Measurements from ENCODE around the gene XKR8.

XKR8 gene

DNA sequence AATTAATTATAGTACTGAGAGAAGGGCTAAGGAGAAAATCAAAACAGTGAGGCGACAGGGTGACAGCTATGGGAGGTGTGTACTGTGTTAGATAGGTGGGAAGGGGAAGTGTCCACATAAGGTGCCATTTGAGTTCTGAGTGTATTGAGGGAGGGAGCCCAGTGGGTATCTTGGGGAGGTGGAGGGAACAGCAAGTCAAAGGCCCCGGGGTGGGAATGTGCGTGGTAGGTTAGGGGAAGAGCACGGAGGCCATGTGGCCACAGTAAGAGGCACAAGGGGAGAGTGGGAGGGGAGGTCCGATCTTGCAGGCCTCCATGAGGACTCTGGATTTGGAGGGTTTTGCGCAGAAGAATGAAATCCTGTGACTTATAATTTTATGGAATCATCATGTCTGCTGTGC lies 3.0 kb upstream of the XKR8 start:
- DNase-seq (ENCODE audit: low read depth) = no peak

DNA sequence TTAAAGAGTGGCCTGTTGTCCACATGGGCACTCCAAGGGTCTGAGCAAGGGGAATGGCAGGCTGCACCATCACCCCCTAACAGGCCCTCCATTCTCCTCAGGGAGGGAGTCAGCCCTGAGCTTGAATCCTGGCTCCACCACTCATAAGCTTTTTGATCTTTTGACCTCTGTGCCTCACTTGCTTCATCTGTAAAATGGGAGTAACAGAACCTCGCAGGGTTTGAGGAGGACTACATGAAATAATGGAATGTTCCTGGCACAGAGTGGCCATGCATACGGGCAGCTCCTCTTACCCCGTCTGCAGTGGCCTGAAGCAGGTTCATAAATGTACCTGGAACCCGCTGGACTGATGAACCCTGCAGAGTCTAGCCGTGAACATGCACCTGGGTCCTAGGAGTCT lies 2.1 kb upstream of the XKR8 start:
- no peak for DNase-seq (ENCODE audit: low read depth)

DNA sequence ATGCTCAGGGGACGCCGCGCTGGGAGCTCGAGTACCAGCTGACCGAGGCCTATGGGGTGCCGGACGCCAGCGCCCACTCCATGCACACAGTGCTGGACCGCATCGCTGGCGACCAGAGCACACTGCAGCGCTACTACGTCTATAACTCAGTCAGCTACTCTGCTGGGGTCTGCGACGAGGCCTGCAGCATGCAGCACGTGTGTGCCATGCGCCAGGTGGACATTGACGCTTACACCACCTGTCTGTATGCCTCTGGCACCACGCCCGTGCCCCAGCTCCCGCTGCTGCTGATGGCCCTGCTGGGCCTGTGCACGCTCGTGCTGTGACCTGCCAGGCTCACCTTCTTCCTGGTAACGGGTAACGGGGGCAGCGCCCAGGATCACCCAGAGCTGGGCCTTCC lies 1.3 kb upstream of the XKR8 start:
- DNase-seq (ENCODE audit: low read depth) = no peak

DNA sequence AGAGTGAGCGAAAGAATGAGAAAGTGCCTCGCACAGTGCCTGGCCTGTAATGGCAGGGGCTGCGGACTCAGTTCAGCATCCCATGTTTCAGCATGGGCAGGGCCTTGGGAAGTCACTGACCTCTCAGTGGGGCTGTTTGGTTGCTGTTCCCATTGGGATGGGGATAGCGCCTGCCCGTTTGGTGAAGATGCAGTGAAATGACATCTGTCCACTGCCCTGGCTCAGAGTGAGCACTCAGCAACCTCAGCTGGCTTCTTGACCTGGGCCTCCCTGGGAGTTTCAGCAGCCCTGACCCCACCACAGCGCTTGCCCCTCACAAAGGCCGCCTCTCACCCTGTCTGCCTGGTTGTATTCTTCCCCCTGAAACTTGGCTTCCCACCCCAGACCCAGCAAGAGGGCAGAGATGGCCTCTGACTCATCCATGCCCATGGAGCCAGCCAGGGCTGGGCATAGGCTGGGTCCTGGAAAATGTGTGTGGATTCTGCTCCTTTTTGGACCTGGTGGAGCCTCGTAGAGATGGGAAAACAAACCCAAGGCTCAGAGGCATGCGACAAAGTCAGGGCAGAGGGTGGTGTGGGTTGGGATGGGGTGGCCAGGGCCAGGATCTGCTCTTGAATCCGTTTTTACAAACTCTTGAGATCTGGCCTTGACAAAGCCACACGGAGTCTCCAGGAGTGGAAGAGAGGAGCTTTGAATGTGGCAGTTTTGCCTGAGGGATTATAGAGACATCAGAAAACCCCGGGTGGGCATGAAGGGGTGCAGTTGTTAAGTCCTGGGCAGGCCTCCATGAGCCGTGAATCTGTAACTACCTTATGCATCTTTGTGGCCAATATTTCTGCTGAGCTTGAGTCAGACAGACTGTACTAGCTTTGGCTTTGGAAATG lies 1.2 kb downstream of the XKR8 start:
- DNase-seq (ENCODE audit: low read depth) = peak; percentile 31

DNA sequence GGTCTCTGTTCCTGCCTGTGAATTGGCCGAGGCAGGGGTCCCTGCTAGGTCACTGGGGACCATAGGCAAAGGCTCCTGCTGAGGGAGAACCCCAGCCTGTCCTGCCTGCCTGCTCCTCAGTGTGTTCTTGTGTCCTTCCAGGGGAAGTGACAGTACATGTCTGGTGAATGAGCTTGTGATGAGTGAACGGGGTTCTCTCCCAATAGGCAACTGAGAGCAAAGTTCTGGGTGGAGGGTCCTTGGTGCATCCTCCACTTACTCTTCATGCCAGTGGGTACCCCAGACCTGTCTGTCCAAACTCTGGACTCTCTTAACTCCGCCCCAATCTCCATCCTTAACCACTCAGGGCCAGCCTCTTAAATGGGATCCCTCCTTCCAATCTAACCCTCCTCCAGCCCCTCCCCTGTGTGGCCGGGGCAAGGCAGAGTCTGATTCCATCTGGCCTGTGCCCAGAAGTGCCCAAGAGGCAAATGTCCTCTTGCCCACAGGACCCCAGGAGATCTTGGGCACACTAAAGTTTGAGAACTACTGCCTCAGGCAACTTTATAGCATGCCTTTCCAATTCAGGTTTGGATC lies 2.0 kb downstream of the XKR8 start:
- no peak for DNase-seq (ENCODE audit: low read depth)

DNA sequence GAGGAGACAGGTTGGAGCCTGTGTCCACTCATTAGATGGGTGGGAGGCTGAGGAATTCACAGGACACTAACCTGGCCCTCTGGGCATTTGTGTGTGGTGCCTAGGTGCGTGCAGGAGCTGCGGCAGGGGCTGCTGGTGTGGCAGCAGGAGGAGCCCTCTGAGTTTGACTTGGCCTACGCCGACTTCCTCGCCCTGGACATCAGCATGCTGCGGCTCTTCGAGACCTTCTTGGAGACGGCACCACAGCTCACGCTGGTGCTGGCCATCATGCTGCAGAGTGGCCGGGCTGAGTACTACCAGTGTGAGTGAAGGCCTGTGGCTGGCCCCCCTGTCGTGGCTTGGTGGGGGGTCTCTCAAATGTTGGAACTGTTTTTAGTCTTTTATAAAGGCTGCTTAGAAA lies 3.6 kb downstream of the XKR8 start:
- DNase-seq (ENCODE audit: low read depth) = no peak

DNA sequence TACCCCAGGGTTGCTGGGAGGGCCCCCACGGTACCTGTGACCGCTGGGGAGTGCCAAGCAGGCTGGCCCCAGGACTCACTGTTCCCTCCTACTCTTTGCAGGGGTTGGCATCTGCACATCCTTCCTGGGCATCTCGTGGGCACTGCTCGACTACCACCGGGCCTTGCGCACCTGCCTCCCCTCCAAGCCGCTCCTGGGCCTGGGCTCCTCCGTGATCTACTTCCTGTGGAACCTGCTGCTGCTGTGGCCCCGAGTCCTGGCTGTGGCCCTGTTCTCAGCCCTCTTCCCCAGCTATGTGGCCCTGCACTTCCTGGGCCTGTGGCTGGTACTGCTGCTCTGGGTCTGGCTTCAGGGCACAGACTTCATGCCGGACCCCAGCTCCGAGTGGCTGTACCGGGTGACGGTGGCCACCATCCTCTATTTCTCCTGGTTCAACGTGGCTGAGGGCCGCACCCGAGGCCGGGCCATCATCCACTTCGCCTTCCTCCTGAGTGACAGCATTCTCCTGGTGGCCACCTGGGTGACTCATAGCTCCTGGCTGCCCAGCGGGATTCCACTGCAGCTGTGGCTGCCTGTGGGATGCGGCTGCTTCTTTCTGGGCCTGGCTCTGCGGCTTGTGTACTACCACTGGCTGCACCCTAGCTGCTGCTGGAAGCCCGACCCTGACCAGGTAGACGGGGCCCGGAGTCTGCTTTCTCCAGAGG lies 6.8 kb downstream of the XKR8 start:
- DNase-seq (ENCODE audit: low read depth) = no peak

DNA sequence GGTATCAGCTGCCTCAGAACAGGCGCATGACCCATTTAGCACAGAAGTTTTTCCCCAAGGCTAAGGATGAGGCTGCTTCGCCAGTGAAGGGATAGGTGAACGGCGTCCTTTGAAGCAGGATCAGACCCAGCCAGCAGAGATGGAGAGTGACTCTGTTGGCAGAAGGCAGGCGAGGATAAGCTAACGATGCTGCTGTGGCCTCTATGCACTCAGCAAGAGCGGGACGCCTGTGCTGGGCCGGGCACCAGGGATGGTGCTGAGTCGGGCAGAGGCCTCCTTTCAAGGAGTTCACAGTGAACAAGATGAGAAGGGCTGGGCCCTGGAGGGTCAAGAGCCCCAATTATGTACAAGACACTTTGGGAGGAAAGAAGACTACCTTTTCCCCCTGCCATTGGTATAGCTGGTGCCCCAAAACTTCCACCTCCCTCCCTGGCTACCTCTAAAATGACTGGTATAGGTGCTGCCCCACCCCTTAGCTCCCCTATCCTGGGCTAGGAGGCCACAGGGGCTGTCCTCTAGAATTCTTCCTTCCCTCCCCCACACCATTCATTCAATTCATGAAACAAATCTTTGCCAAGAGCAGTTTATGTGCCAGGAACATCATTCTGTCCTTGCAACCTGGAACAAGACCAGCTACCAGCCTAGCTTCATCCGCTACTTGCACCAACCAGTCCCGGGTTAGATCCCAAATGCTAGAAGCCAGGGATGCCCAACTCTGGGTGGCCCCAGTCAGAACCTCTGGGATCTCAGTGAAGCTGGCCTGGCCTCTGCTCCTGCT lies 7.5 kb downstream of the XKR8 start:
- DNase-seq (ENCODE audit: low read depth) = no peak

DNA sequence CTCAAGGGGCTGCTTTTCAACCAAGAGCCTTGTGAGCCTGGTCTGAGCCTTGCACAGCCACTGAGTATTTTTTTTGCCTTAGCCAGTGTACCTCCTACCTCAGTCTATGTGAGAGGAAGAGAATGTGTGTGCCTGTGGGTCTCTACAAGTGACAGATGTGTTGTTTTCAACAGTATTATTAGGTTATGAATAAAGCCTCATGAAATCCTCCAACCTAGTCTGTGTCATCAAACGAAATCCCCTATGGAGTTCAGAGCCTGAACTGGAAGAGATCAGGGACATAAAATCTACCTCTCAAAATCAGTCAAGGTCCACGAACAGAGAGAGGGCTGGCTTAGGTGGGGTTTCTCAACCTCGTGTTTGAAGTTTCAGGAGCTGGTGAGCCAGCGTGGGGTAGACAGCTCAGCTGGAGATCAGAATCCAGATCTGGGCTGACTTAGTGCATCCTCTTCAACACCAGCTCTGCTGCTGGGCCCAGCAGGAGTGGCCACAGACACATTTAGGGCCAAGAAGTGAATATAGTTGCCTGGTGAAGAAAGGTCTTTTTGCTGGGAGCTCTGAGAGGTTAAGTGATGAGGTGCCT lies 8.2 kb downstream of the XKR8 start:
- no peak for DNase-seq (ENCODE audit: low read depth)

DNA sequence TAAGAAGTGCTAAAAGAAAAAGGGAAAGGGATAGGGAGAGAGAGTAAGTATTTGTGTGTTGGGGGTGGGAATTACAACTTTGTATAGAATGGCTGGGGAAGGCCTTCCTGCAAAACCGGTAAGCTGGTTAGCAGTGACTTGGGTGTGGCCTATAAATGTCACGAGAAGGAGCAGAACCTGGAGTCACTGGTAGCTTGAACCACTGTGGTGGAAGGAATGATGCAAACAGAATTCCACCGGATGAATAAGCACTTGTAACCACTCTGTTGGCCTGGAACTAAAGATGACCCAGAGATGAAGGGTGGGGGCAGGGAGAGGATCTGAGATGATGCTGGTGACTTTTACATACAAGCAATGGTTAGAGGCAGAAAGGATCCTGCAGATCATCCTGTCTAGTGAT lies 8.9 kb downstream of the XKR8 start:
- peak; percentile 97 for DNase-seq (ENCODE audit: low read depth)

DNA sequence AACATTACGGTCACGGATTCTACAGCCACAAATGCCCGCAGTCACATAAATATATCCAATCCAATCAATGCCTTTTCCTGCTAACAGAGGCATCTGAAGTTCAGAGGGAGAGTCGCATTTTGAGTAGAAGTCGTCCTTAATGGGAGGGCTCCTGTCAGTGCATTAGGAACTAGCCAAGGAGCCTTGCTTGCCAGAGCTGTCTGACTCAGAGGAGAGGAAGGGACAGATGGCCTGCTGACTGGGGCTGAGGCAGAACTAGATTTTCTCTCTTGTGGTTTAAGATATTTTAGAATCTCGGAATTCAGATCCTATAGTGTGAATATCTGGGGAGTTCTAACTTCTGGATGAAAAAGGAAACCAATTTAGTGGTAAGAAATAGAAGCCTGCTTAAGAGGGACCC lies 10.6 kb downstream of the XKR8 start:
- peak; percentile 79 for DNase-seq (ENCODE audit: low read depth)

DNA sequence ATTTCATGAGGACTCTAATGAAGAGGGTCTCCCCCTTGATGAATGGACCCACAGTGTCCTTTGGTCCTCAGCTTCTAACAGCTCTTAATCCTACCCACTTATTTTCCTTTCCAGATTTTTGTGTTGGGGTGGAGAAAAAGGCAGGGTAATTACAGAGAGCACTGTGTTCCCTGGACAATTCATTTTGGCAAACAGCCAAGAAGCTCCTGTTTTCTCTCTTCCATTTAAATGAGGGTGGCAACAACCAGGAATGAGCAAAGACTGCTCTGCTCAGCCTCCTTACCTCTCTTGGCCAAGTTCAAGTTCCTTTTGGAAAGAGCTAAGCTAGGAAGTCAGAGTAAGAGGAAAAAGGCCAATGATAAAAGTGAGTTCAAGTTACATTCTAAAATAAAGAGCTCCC lies 11.9 kb downstream of the XKR8 start:
- no peak for DNase-seq (ENCODE audit: low read depth)

DNA sequence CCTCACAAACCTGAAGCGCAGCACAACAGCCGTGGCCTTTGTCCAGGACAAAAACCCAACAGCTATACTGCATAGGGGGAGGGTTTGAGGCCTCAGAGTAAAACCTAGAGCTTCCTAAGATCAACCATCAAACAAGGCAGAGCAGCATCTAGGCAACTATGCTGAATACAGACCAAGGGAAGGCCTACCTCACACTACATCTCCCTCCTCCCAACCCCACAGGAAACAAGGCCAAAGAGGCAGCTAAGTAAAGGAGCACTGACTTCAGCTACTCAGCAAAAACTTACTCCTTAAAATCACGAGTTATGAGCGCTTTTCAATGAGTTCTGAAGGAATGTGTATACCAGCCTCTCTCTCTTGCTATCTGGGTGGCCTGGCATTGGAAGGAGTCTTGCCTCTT lies 12.4 kb downstream of the XKR8 start:
- no peak for DNase-seq (ENCODE audit: low read depth)

DNA sequence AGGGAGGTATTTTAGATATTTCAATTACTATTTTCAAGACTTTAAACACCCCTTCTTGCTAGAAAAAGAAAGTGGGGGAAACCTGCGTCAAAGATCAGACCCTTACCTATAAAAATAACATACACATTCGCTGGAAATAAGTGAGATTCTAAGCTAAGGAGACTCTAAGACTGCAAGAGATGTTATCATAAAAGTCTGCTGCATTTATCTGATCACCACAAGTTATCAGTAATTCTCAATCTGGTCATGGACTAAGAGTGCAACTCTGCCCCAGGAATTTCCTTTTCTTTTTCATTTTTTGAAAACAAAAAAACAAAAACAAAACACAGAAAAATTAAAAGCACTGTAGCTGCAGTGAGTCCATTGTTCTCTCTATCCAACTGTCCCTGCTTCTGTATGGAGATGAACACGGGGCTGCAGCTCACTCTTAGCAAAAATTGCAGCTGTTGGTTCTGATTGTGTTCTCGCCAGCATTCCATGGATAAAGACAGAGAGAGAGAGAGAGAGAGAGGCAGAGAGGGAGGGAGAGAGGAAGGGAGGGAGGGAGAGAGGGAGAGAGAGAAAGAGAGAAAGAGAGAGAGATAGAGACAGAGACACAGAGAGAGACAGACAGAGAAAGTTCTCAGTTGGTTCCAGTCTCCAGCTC lies 14.1 kb downstream of the XKR8 start:
- DNase-seq (ENCODE audit: low read depth) = no peak

DNA sequence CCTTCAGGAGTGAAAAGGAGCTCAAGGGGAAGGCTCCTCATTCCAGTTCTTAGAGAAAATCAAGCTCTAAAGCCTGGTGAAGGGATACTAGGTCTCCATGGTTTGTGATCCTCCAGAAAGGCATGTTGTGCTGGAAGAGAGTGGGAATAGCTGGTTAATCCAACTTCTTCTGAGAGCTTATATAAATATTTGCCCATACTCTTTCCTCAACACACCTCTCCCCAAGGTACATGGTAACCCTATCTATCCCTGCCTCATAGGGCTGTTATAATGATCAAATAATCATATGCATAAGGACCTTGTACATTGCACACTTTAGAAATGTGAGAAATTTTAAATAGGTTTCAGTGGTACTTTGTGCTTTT lies 14.6 kb downstream of the XKR8 start:
- no peak for DNase-seq (ENCODE audit: low read depth)

DNA sequence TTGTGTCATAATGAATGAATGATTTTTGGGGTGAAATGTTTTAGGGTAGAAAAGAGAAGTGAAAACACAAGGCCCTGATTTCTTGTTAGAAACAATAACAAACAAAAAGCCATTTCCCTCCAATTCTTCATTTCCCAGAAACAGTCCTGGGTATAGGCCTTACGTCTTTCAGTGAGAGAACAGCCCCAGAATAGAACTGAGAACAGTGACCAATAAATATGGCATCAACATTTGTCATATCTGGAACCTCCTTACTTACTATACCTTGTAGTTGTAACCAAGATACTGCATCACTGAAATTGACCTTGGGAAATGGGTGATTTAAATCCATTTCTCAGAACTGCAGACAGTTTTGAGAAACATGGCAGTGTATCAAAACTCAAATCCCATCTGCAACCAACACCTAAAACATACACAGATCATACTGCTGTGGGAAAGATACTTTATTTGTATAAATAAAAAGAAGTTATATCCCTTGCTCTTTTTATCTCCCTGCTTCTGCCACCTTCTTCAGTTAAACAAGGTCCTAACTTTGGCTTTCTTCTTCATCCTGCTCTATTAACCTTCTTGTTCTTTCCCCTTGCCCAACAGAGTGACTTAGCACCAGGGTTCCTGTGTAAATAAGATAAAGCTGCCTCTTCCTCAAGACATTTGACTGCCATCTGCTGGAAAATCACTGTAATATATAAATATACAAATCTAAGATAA lies 19.5 kb downstream of the XKR8 start:
- DNase-seq (ENCODE audit: low read depth) = peak; percentile 53

DNA sequence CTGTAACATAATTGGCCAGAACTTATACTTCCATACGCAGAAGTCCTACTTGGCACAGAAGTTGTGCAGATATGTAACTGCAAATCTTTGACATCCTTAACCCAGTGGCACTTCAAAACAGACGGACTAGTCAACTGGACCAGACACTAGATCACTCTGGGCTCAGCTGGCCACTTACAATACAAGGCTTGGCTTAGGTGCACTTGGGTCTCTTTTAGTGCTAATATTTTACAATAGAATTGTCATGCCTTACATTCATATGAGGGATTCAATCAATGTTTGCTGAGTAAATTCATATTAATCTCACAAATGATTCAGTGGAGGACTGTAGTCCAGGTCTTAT lies 20.1 kb downstream of the XKR8 start:
- DNase-seq (ENCODE audit: low read depth) = no peak

DNA sequence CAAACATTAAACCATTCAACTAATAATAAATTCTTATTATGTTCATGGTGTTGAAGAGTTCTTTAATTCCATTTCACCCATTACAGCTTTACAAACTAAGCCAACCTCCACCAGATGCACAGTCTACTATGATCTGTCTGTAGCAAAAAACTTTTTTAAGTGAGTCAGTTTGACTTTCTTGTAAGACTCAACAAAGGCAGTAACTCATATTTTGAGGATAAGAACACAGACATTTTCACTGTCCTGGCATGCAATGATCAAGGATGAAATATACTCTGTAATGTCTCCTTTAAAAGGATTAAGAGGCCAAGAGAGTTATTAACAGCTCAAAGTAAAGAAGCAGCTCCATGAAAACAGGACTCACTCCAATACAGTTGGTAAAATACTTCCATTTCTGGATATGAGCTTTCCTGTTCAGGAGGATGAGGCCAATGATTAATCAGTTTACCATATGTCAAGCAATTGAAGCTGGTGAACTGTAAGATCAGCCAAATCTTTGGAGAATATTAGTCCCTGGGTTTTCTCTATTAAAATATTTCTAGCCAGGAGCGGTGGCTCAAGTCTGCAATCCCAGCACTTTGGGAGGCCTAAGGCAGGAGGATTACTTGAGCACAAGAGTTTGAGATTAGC lies 20.6 kb downstream of the XKR8 start:
- DNase-seq (ENCODE audit: low read depth) = no peak

DNA sequence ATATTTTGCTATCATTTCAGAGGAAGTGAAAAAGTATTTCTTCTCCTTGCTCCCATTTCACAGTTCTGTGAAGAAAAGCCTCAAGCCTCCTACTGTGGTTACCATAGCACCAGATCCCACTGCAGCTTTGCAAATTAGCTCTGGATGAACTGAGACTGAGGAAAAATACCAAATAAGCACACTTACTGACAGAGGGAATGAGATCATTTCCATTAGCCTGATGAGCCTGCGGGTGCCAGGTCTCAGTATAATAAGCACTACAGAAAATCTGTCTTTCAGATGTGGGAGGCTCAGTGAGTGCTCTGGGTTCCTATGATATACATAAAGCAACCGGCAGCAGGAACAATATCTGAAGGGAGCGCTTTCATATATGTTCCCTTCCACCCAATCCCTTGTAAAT lies 21.4 kb downstream of the XKR8 start:
- no peak for DNase-seq (ENCODE audit: low read depth)

DNA sequence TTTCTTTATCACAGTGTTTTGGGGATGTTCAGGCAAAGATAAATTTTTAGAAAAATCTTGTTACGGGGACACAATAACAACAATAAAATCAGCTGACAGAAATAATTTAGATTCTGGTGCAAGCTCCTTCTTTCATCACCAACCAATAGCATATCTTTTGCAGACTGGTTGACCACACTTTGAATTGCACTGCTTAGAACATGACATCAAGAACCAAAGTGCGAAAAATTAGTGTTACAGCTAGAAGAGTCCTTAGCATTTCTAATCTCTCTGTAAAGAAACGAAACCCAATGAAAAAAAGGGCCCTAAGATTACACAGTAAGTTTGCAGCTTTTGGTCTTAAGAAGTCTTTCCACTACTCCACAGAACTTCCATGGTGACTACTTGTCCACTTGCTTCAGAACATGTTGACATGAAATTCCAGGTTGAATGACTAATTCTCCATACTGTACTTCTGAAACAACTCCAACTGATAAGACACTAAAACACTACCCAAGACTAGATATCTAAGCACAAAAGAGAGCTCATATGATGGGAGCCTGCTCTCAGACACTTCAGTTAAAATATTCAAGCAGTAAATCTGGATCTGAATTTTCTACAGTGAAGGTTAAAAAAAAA lies 31.3 kb downstream of the XKR8 start:
- no peak for DNase-seq (ENCODE audit: low read depth)

All from stromal cell of bone marrow (primary cell).